ENCODE data around the gene CRYBA2.
A peak's percentile ranks its signal among the peaks of the same experiment; 100 is the strongest.

CRYBA2 gene

GRCh38 chr2:218982586-218983262, 10.5 kb downstream of the CRYBA2 start:
- no peak overlapping the region for H3K27ac ChIP-seq
- no peak for TF ChIP-seq CTCF (IDR thresholded peaks at IDR 0.05)
- no peak for TF ChIP-seq ZFX (IDR thresholded peaks at IDR 0.05; ENCODE audit: borderline replicate concordance)

GRCh38 chr2:218981881-218982585, 11.2 kb downstream of the CRYBA2 start:
- no peak overlapping the region for H3K27ac ChIP-seq
- TF ChIP-seq ZFX (IDR thresholded peaks at IDR 0.05; ENCODE audit: borderline replicate concordance) (no peak), CTCF (IDR thresholded peaks at IDR 0.05) (no peak)

GRCh38 chr2:218981390-218981880, 11.8 kb downstream of the CRYBA2 start:
- no peak overlapping the region for H3K27ac ChIP-seq
- TF ChIP-seq ZFX (IDR thresholded peaks at IDR 0.05; ENCODE audit: borderline replicate concordance): no peak
- TF ChIP-seq CTCF (IDR thresholded peaks at IDR 0.05): no peak

- H3K27ac ChIP-seq: no peak overlapping the region
- no peak for TF ChIP-seq ZFX (IDR thresholded peaks at IDR 0.05; ENCODE audit: borderline replicate concordance)
- TF ChIP-seq CTCF (IDR thresholded peaks at IDR 0.05): peak; percentile 7
Observed at GRCh38 chr2:218980735-218981389, 12.4 kb downstream of the CRYBA2 start.

- H3K27ac ChIP-seq: no peak overlapping the region
- no peak for TF ChIP-seq ZFX (IDR thresholded peaks at IDR 0.05; ENCODE audit: borderline replicate concordance)
- TF ChIP-seq CTCF (IDR thresholded peaks at IDR 0.05): peak; percentile 98
Observed at GRCh38 chr2:218979846-218980734, 13.1 kb downstream of the CRYBA2 start.

- peak overlapping the region; percentile 34; the same call in 1 of the 2 replicates for H3K27ac ChIP-seq
- 0 out of 2 replicates have a peak, but pooled peaks have one; percentile 18 for TF ChIP-seq CTCF (IDR thresholded peaks at IDR 0.05)
- TF ChIP-seq ZFX (IDR thresholded peaks at IDR 0.05; ENCODE audit: borderline replicate concordance): no peak
Observed at GRCh38 chr2:218975060-218975777, 18.0 kb downstream of the CRYBA2 start.

All from 22Rv1 (cell line).